Stimulated activated CD8-positive, alpha-beta memory T cell treated with anti-CD3 and anti-CD28 coated beads, Interleukin-12 subunit alpha, Interleukin-12 subunit beta, amount 100 ng/mL, for 24 hours (primary cell): Measurements from ENCODE around the gene LUC7L.

ENCODE experiments used
- DNase-seq: peaks from one replicate; pipeline ENCODE4 v3.0.0-alpha.2; 2020; ENCODE audit errors: extremely low read depth

Gene LUC7L

DNA sequence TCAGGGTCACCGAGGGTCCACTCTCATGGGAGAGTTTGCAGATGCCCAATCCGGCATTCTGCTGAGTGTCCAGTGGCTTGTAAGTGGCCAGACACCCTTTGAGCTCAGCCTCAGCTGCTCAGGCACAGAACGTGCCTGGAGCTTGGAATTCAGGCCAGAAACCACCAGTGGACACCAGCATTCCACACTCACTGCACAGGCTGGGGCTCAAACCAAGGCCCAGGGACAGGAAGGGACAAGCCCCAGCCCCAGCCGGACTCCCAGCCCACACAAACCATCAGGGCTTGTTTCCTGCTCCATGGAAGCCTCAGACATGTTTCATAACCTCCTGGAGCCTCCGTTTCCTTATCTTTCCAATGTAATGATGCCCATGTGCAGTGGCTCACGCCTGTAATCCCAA, 85.8 kb downstream of the LUC7L start:
- DNase-seq, result no peak

DNA sequence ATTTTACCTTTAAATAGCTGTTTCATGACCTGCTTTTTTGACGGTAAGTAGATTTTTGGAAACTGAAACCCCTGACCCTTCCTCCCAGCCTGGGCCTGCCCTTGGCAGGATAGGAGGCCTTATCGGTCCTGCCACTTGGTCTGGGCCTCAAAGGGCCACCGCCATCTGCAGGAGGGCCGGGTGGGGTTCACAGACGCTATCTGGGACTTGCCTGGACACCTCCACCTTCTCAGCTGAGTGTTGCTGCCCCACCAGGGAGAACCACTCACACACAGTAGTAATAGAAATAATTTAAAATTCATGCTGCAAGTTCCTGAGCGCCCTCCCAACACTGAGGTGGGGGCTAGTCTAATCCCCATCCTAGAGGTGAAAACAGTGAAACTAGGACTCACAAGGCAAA, 86.2 kb downstream of the LUC7L start:
- no peak for DNase-seq

DNA sequence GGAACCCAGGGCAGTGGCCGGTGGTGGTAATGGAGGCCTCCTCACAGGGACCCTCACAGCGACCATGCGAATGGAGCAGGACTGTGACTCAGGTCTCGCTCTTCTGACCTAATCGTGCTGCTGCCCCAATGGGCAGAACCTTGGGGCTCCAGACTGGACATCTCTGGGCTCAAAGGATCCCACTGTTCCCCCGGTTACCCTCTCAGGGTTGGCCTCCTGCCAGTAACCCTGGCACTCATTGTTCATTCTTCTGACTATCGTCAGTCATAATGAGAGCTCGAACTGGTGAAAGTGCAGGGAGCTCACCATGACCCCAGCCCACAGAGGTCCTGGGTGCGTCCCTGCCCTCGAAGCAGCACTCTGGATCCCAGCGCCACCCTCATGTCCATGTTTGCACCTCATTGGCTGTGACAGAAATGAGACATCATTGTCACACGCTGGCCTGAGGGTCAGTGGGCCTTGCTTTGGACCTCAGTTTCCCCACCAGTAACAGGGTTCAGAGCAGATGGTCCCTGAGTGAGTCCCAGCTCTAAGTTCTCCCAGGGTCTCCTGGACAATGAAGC, 86.8 kb downstream of the LUC7L start:
- no peak for DNase-seq

DNA sequence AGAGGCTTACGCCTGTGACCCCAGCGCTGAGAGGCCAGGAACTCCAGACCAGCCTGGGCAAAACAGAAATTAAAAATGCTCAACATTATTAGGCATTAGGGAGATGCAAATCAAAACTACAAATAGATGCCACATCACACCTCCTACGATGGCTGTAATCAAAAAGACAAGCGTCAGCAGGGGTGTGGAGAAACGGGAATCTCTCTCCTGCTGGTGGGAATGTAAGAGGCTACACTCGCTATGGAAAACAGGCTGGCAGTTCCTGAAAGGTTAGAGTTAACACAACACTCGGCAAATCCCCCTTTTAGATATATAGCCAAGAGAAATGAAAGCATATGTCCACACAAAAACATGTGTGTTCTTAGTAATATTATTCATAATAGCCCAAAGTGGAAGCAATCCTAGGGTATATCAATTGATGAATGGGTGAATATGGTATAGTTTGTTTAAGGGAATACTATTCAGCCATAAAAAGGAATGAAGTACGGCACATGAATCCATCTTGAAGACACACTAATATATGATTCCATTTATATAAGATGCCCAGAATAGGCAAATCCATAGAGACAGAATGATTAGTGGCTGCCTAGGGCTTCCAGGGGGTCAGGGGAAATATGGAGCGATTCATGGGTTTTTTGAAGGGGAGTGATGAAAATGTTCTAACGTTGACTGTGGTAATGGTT, 88.9 kb downstream of the LUC7L start:
- DNase-seq, result no peak
